ENCODE results near the gene LPA. TPM values are rescaled to one million over a fixed set of nuclear protein-coding genes. Genes with fewer than 3 reads are reported as not detected.
"Not testable (repeated sequence)": the region's sequence is repeated elsewhere in the genome, so short reads cannot be mapped to it uniquely, and the experiment has no call there.

Gene LPA
- total RNA-seq, 2 donors from 2014 or later: 0.52 to 3.6 TPM

- H3K4me3 ChIP-seq: no peak overlapping the region
- no peaks in the 10 kb centered on the region for H3K27me3 ChIP-seq
- no peak overlapping the region for H3K27ac ChIP-seq
- H3K9me3 ChIP-seq: no peaks in the 10 kb centered on the region
- ATAC-seq: no peak
- 57% methylated on average over 5 of the region's 5 CpGs for WGBS, 2 donors
- no peaks in the 10 kb centered on the region for H3K36me3 ChIP-seq (replicated peaks in 1 of 2; ENCODE audit: insufficient read depth in 1 of 2, low read depth in 2 of 2)
- intact Hi-C loops (cut with DNase I): no loop called here
- TF ChIP-seq POLR2A (IDR thresholded peaks at IDR 0.05) (no peak), CTCF (IDR thresholded peaks at IDR 0.05) (no peak)
- no peak for DNase-seq
- no peaks in the 10 kb centered on the region for H3K4me1 ChIP-seq
These were observed 28.4 kb upstream of the LPA start for GRCh38 chr6:160692369-160692959.

- Histone ChIP-seq H3K9me3 (no peaks in the 10 kb centered on the region), H3K36me3 (replicated peaks in 1 of 2; ENCODE audit: insufficient read depth in 1 of 2, low read depth in 2 of 2) (no peaks in the 10 kb centered on the region), H3K4me3 (no peak overlapping the region), H3K27me3 (no peaks in the 10 kb centered on the region), H3K27ac (no peak overlapping the region), H3K4me1 (no peaks in the 10 kb centered on the region)
- DNase-seq: no peak
- 78 to 83% methylated on average over 5 of the region's 5 CpGs for WGBS, 2 donors
- intact Hi-C loops (cut with DNase I): no loop called here
- ATAC-seq: no peak
- TF ChIP-seq CTCF (IDR thresholded peaks at IDR 0.05) (no peak), POLR2A (IDR thresholded peaks at IDR 0.05) (no peak)
These were observed 27.5 kb upstream of the LPA start for GRCh38 chr6:160691617-160692016.

GRCh38 chr6:160690458-160690857 lies 26.4 kb upstream of the LPA start:
- no peaks in the 10 kb centered on the region for H3K9me3 ChIP-seq
- H3K36me3 ChIP-seq (replicated peaks in 1 of 2; ENCODE audit: insufficient read depth in 1 of 2, low read depth in 2 of 2): no peaks in the 10 kb centered on the region
- ATAC-seq (no peak), DNase-seq (no peak)
- intact Hi-C loops (cut with DNase I): no loop called here
- no peaks in the 10 kb centered on the region for H3K27me3 ChIP-seq
- H3K4me1 ChIP-seq: no peaks in the 10 kb centered on the region
- H3K4me3 ChIP-seq: no peak overlapping the region
- WGBS, 2 donors: 79 to 84% methylated on average over 4 to 9 of the region's 9 CpGs
- TF ChIP-seq POLR2A (IDR thresholded peaks at IDR 0.05) (no peak), CTCF (IDR thresholded peaks at IDR 0.05) (no peak)
- no peak overlapping the region for H3K27ac ChIP-seq

- no peak overlapping the region for H3K4me3 ChIP-seq
- whole genome bisulfite sequencing, 2 donors: 68 to 77% methylated on average over 5 of the region's 5 CpGs
- no peaks in the 10 kb centered on the region for H3K27me3 ChIP-seq
- no peak for ATAC-seq
- no peak overlapping the region for H3K27ac ChIP-seq
- TF ChIP-seq CTCF (IDR thresholded peaks at IDR 0.05) (no peak), POLR2A (IDR thresholded peaks at IDR 0.05) (no peak)
- H3K4me1 ChIP-seq: no peaks in the 10 kb centered on the region
- no peak for DNase-seq
- no peaks in the 10 kb centered on the region for H3K36me3 ChIP-seq (replicated peaks in 1 of 2; ENCODE audit: insufficient read depth in 1 of 2, low read depth in 2 of 2)
- intact Hi-C loops (cut with DNase I): no loop called here
- no peaks in the 10 kb centered on the region for H3K9me3 ChIP-seq
These were observed 21.8 kb upstream of the LPA start for GRCh38 chr6:160685762-160686450.

- H3K9me3 ChIP-seq; H3K36me3 ChIP-seq (replicated peaks in 1 of 2; ENCODE audit: insufficient read depth in 1 of 2, low read depth in 2 of 2); H3K4me3 ChIP-seq; intact Hi-C loops (cut with DNase I); DNase-seq; ATAC-seq; H3K4me1 ChIP-seq; H3K27ac ChIP-seq; H3K27me3 ChIP-seq: not testable (repeated sequence)
- 83 to 90% methylated on average over 23 to 26 of the region's 32 CpGs for WGBS, 2 donors
These were observed 21.2 kb upstream of the LPA start for GRCh38 chr6:160685101-160685761.

All from body of pancreas (tissue), 4 donors.